Naive thymus-derived CD4-positive, alpha-beta T cell (primary cell): ENCODE results near the gene UGGT2. TPM values are rescaled to one million over a fixed set of nuclear protein-coding genes. Genes with fewer than 3 reads are reported as not detected.
"Not testable (repeated sequence)": the region's sequence is repeated elsewhere in the genome, so short reads cannot be mapped to it uniquely, and the experiment has no call there.

Experiments used
- ATAC-seq: fragments of 150-1000 bp; cut with Tn5 transposase; 2 replicates; pipeline ENCODE4 v1.10.0; 2021; ENCODE audit warnings: mild to moderate bottlenecking, moderate library complexity
- CTCF ChIA-PET: fragments of 350-600 bp; sonication (Branson Sonifier 250); formaldehyde crosslinking; loops from one replicate; lab custom pipeline; 2021; ENCODE audit warnings: antibody characterized with exemption; lab: Charles Lee
- POLR2A ChIA-PET: fragments of 350-600 bp; sonication (Branson Sonifier 250); formaldehyde crosslinking; loops from one replicate; lab custom pipeline; 2021; ENCODE audit warnings: antibody characterized with exemption, inconsistent platforms; lab: Charles Lee
- DNase-seq, 9 donors: peaks; one replicate each; pipeline versions ENCODE4 v3.0.0 to v3.0.0-alpha.2; 2020 to 2022; ENCODE audit warnings: mixed read lengths in 1 of 9
- H3K27ac ChIP-seq: one replicate; pipeline ENCODE4 v1.7.0; 2013; ENCODE audit warnings: mild to moderate bottlenecking, low read depth, low read length, moderate library complexity
- H3K27me3 ChIP-seq, 2 donors: one replicate each; pipeline ENCODE4 v1.7.0; 2013; ENCODE audit warnings: low read length in 2 of 2, mild to moderate bottlenecking in 2 of 2, moderate library complexity in 2 of 2; ENCODE audit not compliant: control insufficient read depth in 2 of 2, insufficient read depth in 2 of 2
- H3K36me3 ChIP-seq, 3 experiments: 1 replicate in 2 of 3; 2 replicates in 1 of 3; pipeline ENCODE4 v1.7.0; 2013; ENCODE audit warnings: low read length in 3 of 3, mild to moderate bottlenecking in 3 of 3, moderate library complexity in 1 of 3; ENCODE audit not compliant: insufficient read depth in 3 of 3, control insufficient read depth in 2 of 3
- H3K4me1 ChIP-seq, 2 donors: one replicate each; pipeline ENCODE4 v1.7.0; 2013; ENCODE audit warnings: low read length in 2 of 2, mild to moderate bottlenecking in 2 of 2, moderate library complexity in 1 of 2; ENCODE audit not compliant: control insufficient read depth in 2 of 2, insufficient read depth in 2 of 2
- H3K4me3 ChIP-seq: 2 replicates; pipeline ENCODE4 v1.7.0; 2013; ENCODE audit warnings: mild to moderate bottlenecking, low read length
- H3K9me3 ChIP-seq, 3 experiments: 1 replicate in 2 of 3; 2 replicates in 1 of 3; pipeline ENCODE4 v1.7.0; 2013; ENCODE audit warnings: low read length in 3 of 3; ENCODE audit not compliant: control insufficient read depth in 2 of 3
- H3K27ac Mint-ChIP-seq, 9 donors: one replicate each; pipeline ENCODE4 v1.8.0; 2020 to 2022; ENCODE audit warnings: mixed read lengths in 9 of 9, mild to moderate bottlenecking in 8 of 9, moderate library complexity in 5 of 9, inconsistent platforms in 2 of 9
- H3K27me3 Mint-ChIP-seq, 5 donors: one replicate each; pipeline ENCODE4 v1.8.0; 2021 to 2022; ENCODE audit warnings: mixed read lengths in 5 of 5, mild to moderate bottlenecking in 1 of 5
- H3K36me3 Mint-ChIP-seq, 5 donors: one replicate each; pipeline ENCODE4 v1.8.0; 2020 to 2022; ENCODE audit warnings: mixed read lengths in 5 of 5, mild to moderate bottlenecking in 3 of 5, inconsistent platforms in 1 of 5
- H3K4me1 Mint-ChIP-seq, 7 donors: one replicate each; pipeline ENCODE4 v1.8.0; 2020 to 2022; ENCODE audit warnings: mixed read lengths in 7 of 7, mild to moderate bottlenecking in 3 of 7, inconsistent platforms in 1 of 7
- H3K4me3 Mint-ChIP-seq, 10 donors: one replicate each; pipeline ENCODE4 v1.8.0; 2020 to 2022; ENCODE audit warnings: mild to moderate bottlenecking in 10 of 10, mixed read lengths in 10 of 10, moderate library complexity in 6 of 10, inconsistent platforms in 2 of 10
- H3K9me3 Mint-ChIP-seq, 11 donors: one replicate each; pipeline ENCODE4 v1.8.0; 2020 to 2022; ENCODE audit warnings: mixed read lengths in 11 of 11, mild to moderate bottlenecking in 4 of 11, inconsistent platforms in 1 of 11, moderate library complexity in 1 of 11
- intact Hi-C, 2 donors: fragments of 100-400 bp; cut with micrococcal nuclease; formaldehyde crosslinking; loops; one replicate each; pipeline ENCODE4 v1.15.1; 2023
- polyA plus RNA-seq, 2 donors: library from polyadenylated mRNA; unstranded; fragments of 300-500 nt; fragmentation: Illumina TruSeq; gene quantifications; one replicate each; pipeline ENCODE4 v1.2.3, GENCODE V29; 2021
- total RNA-seq, 6 experiments: library from RNA in 5 of 6; stranded (reverse) in 5 of 6; gene quantifications; 1 replicate in 5 of 6; 2 replicates in 1 of 6; pipeline ENCODE4 v1.2.3 and lab custom pipeline; 2021 to 2026

UGGT2 gene
- total and polyA plus RNA-seq, 7 experiments from 2014 or later: 0.22 to 6.5 (median 0.51) TPM; not detected in 3

DNA sequence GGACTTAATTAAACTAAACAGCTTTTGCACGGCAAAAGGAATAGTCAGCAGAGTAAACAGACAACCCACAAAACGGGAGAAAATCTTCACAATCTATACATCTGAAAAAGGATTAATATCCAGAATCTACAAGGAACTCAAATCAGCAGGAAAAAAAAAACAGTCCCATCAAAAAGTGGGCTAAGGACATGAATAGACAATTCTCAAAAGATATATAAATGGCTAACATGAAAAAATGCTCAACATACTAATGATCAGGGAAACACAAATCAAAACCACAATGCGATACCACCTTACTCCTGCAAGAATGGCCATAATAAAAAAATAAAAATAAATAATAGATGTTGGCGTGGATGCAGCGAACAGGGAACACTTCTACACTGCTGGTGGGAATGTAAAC, 1.7 kb downstream of the UGGT2 start:
- peaks cover 5 to 12% (median 9%) of the 10 kb centered on the region in 7 donors for H3K4me1 Mint-ChIP-seq
- H3K36me3 ChIP-seq, H3K4me3 ChIP-seq, H3K27me3 ChIP-seq, H3K4me1 ChIP-seq, H3K27ac ChIP-seq, intact Hi-C loops, CTCF ChIA-PET, ATAC-seq, POLR2A ChIA-PET, H3K36me3 Mint-ChIP-seq, H3K27ac Mint-ChIP-seq, H3K4me3 Mint-ChIP-seq, DNase-seq, H3K9me3 ChIP-seq: not testable (repeated sequence)
- peaks cover 4 to 43% (median 16%) of the 10 kb centered on the region in 11 donors for H3K9me3 Mint-ChIP-seq
- peaks cover 19 to 67% (median 60%) of the 10 kb centered on the region in 5 donors for H3K27me3 Mint-ChIP-seq

DNA sequence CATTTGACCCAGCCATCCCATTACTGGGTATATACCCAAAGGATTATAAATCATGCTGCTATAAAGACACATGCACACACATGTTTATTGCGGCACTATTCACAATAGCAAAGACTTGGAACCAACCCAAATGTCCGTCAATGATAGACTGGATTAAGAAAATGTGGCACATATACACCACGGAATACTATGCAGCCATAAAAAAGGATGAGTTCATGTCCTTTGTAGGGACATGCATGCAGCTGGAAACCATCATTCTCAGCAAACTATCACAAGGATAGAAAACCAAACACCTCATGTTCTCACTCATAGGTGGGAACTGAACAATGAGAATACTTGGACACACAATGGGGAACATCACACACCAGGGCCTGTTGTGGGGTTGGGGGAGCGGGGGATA, 2.2 kb downstream of the UGGT2 start:
- peaks cover 4 to 48% (median 17%) of the 10 kb centered on the region in 11 donors for H3K9me3 Mint-ChIP-seq

DNA sequence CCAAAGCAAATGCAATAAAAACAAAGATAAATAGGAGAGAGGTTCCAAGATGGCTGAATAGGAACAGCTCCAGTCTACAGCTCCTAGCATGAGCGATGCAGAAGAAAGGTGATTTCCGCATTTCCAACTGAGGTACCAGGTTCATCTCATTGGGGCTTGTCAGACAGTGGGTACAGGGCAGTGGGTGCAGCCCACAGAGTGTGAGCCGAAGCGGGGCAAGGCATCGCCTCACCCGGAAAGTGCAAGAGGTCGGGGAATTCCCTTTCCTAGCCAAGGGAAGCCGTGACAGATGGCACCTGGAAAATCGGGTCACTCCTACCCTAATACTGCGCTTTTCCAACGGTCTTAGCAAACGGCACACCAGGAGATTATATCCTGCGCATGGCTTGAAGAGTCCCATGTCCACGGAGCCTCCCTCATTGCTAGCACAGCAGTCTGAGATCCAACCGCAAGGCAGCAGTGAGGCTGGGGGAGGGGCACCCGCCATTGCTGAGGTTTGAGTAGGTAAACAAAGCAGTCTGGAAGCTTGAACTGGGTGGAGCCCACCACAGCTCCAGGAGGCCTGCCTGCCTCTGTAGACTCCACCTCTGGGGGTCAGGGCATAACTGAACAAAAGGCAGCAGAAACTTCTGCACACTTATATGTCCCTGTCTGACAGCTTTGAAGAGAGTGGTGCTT, 6.6 kb downstream of the UGGT2 start:
- ATAC-seq: not testable (repeated sequence)

More for the DNA sequence above, 2.2 kb downstream of the UGGT2 start:
- POLR2A ChIA-PET, H3K27me3 ChIP-seq, H3K4me3 ChIP-seq, ATAC-seq, H3K27ac Mint-ChIP-seq, H3K36me3 Mint-ChIP-seq, CTCF ChIA-PET, H3K4me1 ChIP-seq, H3K4me3 Mint-ChIP-seq, H3K27ac ChIP-seq, DNase-seq, intact Hi-C loops, H3K9me3 ChIP-seq, H3K36me3 ChIP-seq: not testable (repeated sequence)
- peaks cover 5 to 12% (median 9%) of the 10 kb centered on the region in 7 donors for H3K4me1 Mint-ChIP-seq
- peaks cover 19 to 67% (median 61%) of the 10 kb centered on the region in 5 donors for H3K27me3 Mint-ChIP-seq

DNA sequence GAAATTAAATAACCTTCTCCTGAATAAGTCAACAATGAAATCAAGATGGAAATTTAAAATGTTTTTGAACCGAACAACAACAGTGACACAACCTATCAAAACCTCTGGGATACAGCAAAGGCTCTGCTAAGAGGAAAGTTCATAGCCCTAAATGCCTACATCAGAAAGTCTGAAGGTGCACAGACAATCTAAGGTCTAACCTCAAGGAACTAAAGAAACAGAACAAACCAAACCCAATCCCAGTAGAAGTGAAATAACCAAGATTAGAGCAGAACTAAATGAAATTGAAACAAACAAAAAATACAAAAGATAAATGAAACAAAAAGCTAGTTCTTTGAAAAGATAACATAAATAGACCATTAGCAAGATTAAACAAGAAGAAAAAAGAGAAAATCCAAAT, 9.0 kb downstream of the UGGT2 start:
- Mint-ChIP-seq H3K27ac (no peak overlapping the region), H3K4me3 (no peak overlapping the region), H3K36me3 (no peaks in the 10 kb centered on the region), H3K4me1 (peaks cover 0 to 1% (median 0%) of the 10 kb centered on the region in 7 donors), H3K27me3 (peaks cover 0 to 46% (median 23%) of the 10 kb centered on the region in 5 donors), H3K9me3 (peaks cover 8 to 32% (median 14%) of the 10 kb centered on the region in 11 donors)
- DNase-seq: no peak
- intact Hi-C loops: no loop called here
- ATAC-seq: no peak
- Histone ChIP-seq H3K36me3 (no peaks in the 10 kb centered on the region), H3K4me3 (no peak overlapping the region), H3K9me3 (no peaks in the 10 kb centered on the region), H3K27ac (no peak overlapping the region), H3K27me3 (no peaks in the 10 kb centered on the region), H3K4me1 (no peaks in the 10 kb centered on the region)
- CTCF ChIA-PET: no interaction called here
- POLR2A ChIA-PET: no interaction called here

More for the DNA sequence above, 6.6 kb downstream of the UGGT2 start:
- DNase-seq, H3K4me1 Mint-ChIP-seq, H3K27me3 ChIP-seq, intact Hi-C loops, H3K36me3 ChIP-seq, H3K4me1 ChIP-seq, POLR2A ChIA-PET, CTCF ChIA-PET, H3K27ac ChIP-seq, H3K36me3 Mint-ChIP-seq, H3K9me3 ChIP-seq, H3K27ac Mint-ChIP-seq, H3K4me3 Mint-ChIP-seq, H3K4me3 ChIP-seq: not testable (repeated sequence)
- peaks cover 0 to 55% (median 46%) of the 10 kb centered on the region in 5 donors for H3K27me3 Mint-ChIP-seq
- H3K9me3 Mint-ChIP-seq: peaks cover 9 to 40% (median 18%) of the 10 kb centered on the region in 11 donors

DNA sequence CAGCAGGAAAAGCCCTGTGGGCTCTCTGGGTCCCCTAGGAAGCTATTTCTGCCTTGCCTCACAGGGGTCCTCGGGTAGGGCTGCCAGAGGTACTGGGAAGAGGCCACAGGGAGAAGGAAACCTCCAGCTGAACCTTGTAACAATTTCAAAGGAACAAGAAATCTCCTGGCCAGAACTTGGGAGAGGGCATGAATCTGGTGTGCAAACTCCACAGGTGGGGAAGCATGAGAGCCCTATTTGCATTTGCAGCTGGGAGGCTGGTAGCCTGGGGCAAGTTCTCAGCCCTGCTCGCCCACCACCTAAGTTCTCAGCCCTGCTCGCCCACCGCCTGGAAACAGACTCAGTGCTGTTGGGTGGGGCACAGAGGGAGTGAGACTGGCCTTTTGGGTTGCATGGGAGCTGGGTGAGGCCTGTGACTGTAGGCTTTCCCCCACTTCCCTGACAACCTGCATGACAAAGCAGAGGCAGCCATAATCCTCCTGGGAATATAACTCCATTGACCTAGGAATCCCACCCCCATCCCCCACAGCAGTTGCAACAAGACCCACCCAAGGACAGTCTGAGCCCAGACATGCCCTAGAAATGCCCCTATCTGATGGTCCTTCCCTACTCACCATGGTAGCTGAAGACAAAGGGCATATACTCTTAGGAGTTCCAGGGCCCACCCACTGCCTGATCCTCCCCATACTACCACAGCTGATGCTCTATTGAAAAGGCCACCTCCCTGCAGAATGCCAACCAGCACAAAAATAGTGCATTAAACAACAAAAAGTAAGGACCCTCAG, 11.7 kb downstream of the UGGT2 start:
- Histone ChIP-seq H3K4me1 (no peaks in the 10 kb centered on the region), H3K27ac (no peak overlapping the region), H3K4me3 (no peak overlapping the region), H3K36me3 (no peaks in the 10 kb centered on the region), H3K27me3 (no peaks in the 10 kb centered on the region), H3K9me3 (no peaks in the 10 kb centered on the region)
- DNase-seq: no peak
- Mint-ChIP-seq H3K36me3 (no peaks in the 10 kb centered on the region), H3K27ac (no peak overlapping the region), H3K9me3 (peaks cover 2 to 24% (median 14%) of the 10 kb centered on the region in 11 donors), H3K4me1 (peaks cover 0 to 1% (median 0%) of the 10 kb centered on the region in 7 donors), H3K27me3 (peaks cover 0 to 33% (median 4%) of the 10 kb centered on the region in 5 donors), H3K4me3 (no peak overlapping the region)
- ChIA-PET POLR2A (no interaction called here), CTCF (no interaction called here)
- no peak for ATAC-seq
- intact Hi-C loops: no loop called here

DNA sequence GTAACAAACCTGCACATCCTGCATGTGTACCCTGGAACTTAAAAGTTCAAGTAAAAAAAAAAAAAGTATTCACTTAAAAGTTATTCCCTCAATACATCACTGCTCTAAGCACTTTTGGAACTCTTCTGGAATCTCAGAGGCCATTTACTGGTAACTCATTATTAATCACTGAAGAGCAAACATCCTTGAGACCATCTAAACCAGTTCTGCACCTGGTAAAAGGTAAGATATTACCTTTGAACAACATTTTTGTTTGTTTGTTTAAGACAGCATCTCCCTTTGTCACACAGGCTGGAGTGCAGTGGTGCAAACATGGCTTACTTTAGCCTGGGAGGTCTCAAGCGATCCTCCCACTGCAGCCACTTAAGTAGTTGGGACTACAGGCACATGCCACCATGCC, 16.7 kb downstream of the UGGT2 start:
- ATAC-seq (no peak), DNase-seq (no peak)
- Mint-ChIP-seq H3K27ac (no peak overlapping the region), H3K9me3 (peaks cover 1 to 12% (median 6%) of the 10 kb centered on the region in 11 donors), H3K27me3 (peaks cover 0 to 13% (median 0%) of the 10 kb centered on the region in 5 donors), H3K36me3 (peaks cover 0 to 3% (median 0%) of the 10 kb centered on the region in 5 donors), H3K4me1 (no peaks in the 10 kb centered on the region), H3K4me3 (no peak overlapping the region)
- H3K9me3 ChIP-seq: no peaks in the 10 kb centered on the region
- POLR2A ChIA-PET: no interaction called here
- intact Hi-C loops: no loop called here
- H3K4me1 ChIP-seq: no peaks in the 10 kb centered on the region
- CTCF ChIA-PET: no interaction called here
- H3K27me3 ChIP-seq: no peaks in the 10 kb centered on the region
- no peak overlapping the region for H3K27ac ChIP-seq
- H3K36me3 ChIP-seq: no peaks in the 10 kb centered on the region
- no peak overlapping the region for H3K4me3 ChIP-seq
